Retinal pigment epithelial cell (primary cell): Measurements from ENCODE around the gene WDR90.

ENCODE experiments used
- DNase-seq: peaks from one replicate; pipeline ENCODE4 v3.0.0-alpha.2; 2010; ENCODE audit warnings: low read depth
- H3K4me3 ChIP-seq: 2 replicates; pipeline ENCODE4 v1.5.1; 2011; ENCODE audit warnings: mild to moderate bottlenecking, low read length, control low read depth, moderate library complexity
- CTCF ChIP-seq: conservative IDR thresholded peaks from 2 replicates; pipeline ENCODE4 v1.5.1; 2011; ENCODE audit warnings: low read depth, low read length, control low read depth, inconsistent platforms

The WDR90 gene

GRCh38 chr16:678209-678857 is 29.2 kb downstream of the WDR90 start:
- H3K4me3 ChIP-seq: no peak overlapping the region
- no peak for TF ChIP-seq CTCF
- DNase-seq: no peak

- no peak for DNase-seq
- no peak for TF ChIP-seq CTCF
- peak overlapping the region; percentile 54 for H3K4me3 ChIP-seq
Observed at GRCh38 chr16:678858-679813, 30.0 kb downstream of the WDR90 start.

GRCh38 chr16:679814-680624 is 30.9 kb downstream of the WDR90 start, which contains the start of gene STUB1:
Gene STUB1, plus strand, starts transcription at chr16:680410. Its CDS starts 116 bp downstream, at chr16:680526.
- DNase-seq: peak; percentile 27
- peak within 1 kb of the TSS; percentile 73 for H3K4me3 ChIP-seq
- no peak for TF ChIP-seq CTCF

GRCh38 chr16:680625-680945 is 31.4 kb downstream of the WDR90 start:
- H3K4me3 ChIP-seq: peak overlapping the region; percentile 73
- DNase-seq: no peak
- no peak for TF ChIP-seq CTCF

- peak; percentile 11 for TF ChIP-seq CTCF
- H3K4me3 ChIP-seq: peak overlapping the region; percentile 73
- DNase-seq: no peak
Observed at GRCh38 chr16:680967-681745, 32.0 kb downstream of the WDR90 start.

- no peak for TF ChIP-seq CTCF
- H3K4me3 ChIP-seq: peak overlapping the region; percentile 73
- no peak for DNase-seq
Observed at GRCh38 chr16:681746-682427, 32.7 kb downstream of the WDR90 start.
